Activated effector memory CD4-positive, alpha-beta T cell treated with Interleukin-2 at 50 U/mL for 16 hours (primary cell): ENCODE measurements around the gene POR.

Experiments
- DNase-seq: peaks from one replicate; pipeline ENCODE4 v3.0.0-alpha.2; 2020

POR gene

GRCh38 chr7:75916685-75917634 lies 2.0 kb downstream of the POR start:
- DNase-seq = no peak

- no peak for DNase-seq
These were observed 5.6 kb downstream of the POR start for GRCh38 chr7:75920431-75921161.

GRCh38 chr7:75921479-75921878 lies 6.5 kb downstream of the POR start:
- DNase-seq = no peak

- no peak for DNase-seq
These were observed 8.1 kb downstream of the POR start for GRCh38 chr7:75922966-75923603.

- DNase-seq = no peak
These were observed 9.3 kb downstream of the POR start for GRCh38 chr7:75924256-75924655.

- DNase-seq = no peak
These were observed 9.9 kb downstream of the POR start for GRCh38 chr7:75924889-75925288.

- DNase-seq = no peak
These were observed 10.9 kb downstream of the POR start for GRCh38 chr7:75925717-75926435.

GRCh38 chr7:75928568-75928914 lies 13.6 kb downstream of the POR start:
- no peak for DNase-seq

- DNase-seq = no peak
These were observed 16.7 kb downstream of the POR start for GRCh38 chr7:75931680-75932079.

GRCh38 chr7:75937958-75938786 lies 23.2 kb downstream of the POR start:
- DNase-seq = no peak

GRCh38 chr7:75938921-75939320 lies 24.0 kb downstream of the POR start:
- no peak for DNase-seq

- no peak for DNase-seq
These were observed 28.9 kb downstream of the POR start for GRCh38 chr7:75943864-75944263.

GRCh38 chr7:75944507-75944906 lies 29.6 kb downstream of the POR start:
- DNase-seq = no peak

- no peak for DNase-seq
These were observed 30.6 kb downstream of the POR start for GRCh38 chr7:75945297-75946168.

GRCh38 chr7:75946207-75946855 lies 31.4 kb downstream of the POR start:
- DNase-seq = no peak

GRCh38 chr7:75948179-75948578 lies 33.2 kb downstream of the POR start:
- DNase-seq = no peak

GRCh38 chr7:75950111-75950681 lies 35.2 kb downstream of the POR start:
- no peak for DNase-seq

- no peak for DNase-seq
These were observed 36.6 kb downstream of the POR start for GRCh38 chr7:75951506-75951905.

GRCh38 chr7:75953431-75953830 lies 38.5 kb downstream of the POR start:
- no peak for DNase-seq

GRCh38 chr7:75953931-75954330 lies 39.0 kb downstream of the POR start:
- no peak for DNase-seq
